ENCODE data around the gene PKD1L1. TPM values are rescaled to one million over a fixed set of nuclear protein-coding genes. Genes with fewer than 3 reads are reported as not detected.

Gene PKD1L1
- total RNA-seq, 6 experiments from 2014 or later, result 0.13 to 1.4 (median 0.51) TPM; not detected in 1

- 81% methylated on average over 5 of the region's 5 CpGs for WGBS (ENCODE audit: insufficient coverage, low coverage, low lambda C conversion rate, missing lambda C conversion rate)
- ATAC-seq, result no peak
- H3K36me3 ChIP-seq, result no peaks in the 10 kb centered on the region
- intact Hi-C loops (cut with DNase I), result no loop called here
- H3K27ac ChIP-seq, result no peak overlapping the region
- no peak for TF ChIP-seq POLR2A (IDR thresholded peaks at IDR 0.05)
- TF ChIP-seq CTCF (IDR thresholded peaks at IDR 0.05), result no peak
- no peak overlapping the region for H3K4me3 ChIP-seq
- H3K9me3 ChIP-seq, result no peaks in the 10 kb centered on the region
- H3K4me1 ChIP-seq, result peaks cover 0 to 11% (median 5%) of the 10 kb centered on the region in 4 donors
- DNase-seq, result no peak
- H3K27me3 ChIP-seq, result no peaks in the 10 kb centered on the region
Observed at GRCh38 chr7:47771990-47772360, 176.3 kb downstream of the PKD1L1 start.

GRCh38 chr7:47771336-47771989, 176.8 kb downstream of the PKD1L1 start:
- Histone ChIP-seq H3K27me3 (no peaks in the 10 kb centered on the region), H3K27ac (no peak overlapping the region), H3K36me3 (no peaks in the 10 kb centered on the region), H3K4me3 (no peak overlapping the region), H3K4me1 (peaks cover 0 to 11% (median 5%) of the 10 kb centered on the region in 4 donors), H3K9me3 (no peaks in the 10 kb centered on the region)
- ATAC-seq (no peak), DNase-seq (no peak)
- 78% methylated on average over 5 of the region's 5 CpGs for WGBS (ENCODE audit: insufficient coverage, low coverage, low lambda C conversion rate, missing lambda C conversion rate)
- intact Hi-C loops (cut with DNase I), result no loop called here
- TF ChIP-seq POLR2A (IDR thresholded peaks at IDR 0.05), result no peak
- no peak for TF ChIP-seq CTCF (IDR thresholded peaks at IDR 0.05)

- no peak for ATAC-seq
- TF ChIP-seq CTCF (IDR thresholded peaks at IDR 0.05), result no peak
- no peak for TF ChIP-seq POLR2A (IDR thresholded peaks at IDR 0.05)
- intact Hi-C loops (cut with DNase I), result no loop called here
- Histone ChIP-seq H3K4me3 (no peak overlapping the region), H3K36me3 (no peaks in the 10 kb centered on the region), H3K4me1 (peaks cover 0 to 34% (median 15%) of the 10 kb centered on the region in 4 donors), H3K9me3 (no peaks in the 10 kb centered on the region), H3K27me3 (no peaks in the 10 kb centered on the region), H3K27ac (no peak overlapping the region)
- WGBS (ENCODE audit: insufficient coverage, low coverage, low lambda C conversion rate, missing lambda C conversion rate), result 87% methylated on average over 5 of the region's 7 CpGs
- DNase-seq, result no peak
Observed at GRCh38 chr7:47766126-47766525, 182.1 kb downstream of the PKD1L1 start.

- Histone ChIP-seq H3K9me3 (no peaks in the 10 kb centered on the region), H3K36me3 (no peaks in the 10 kb centered on the region), H3K27ac (no peak overlapping the region), H3K27me3 (no peaks in the 10 kb centered on the region), H3K4me1 (peaks cover 0 to 34% (median 15%) of the 10 kb centered on the region in 4 donors), H3K4me3 (no peak overlapping the region)
- DNase-seq (no peak), ATAC-seq (no peak)
- WGBS (ENCODE audit: insufficient coverage, low coverage, low lambda C conversion rate, missing lambda C conversion rate), result 75% methylated on average over 2 of the region's 2 CpGs
- intact Hi-C loops (cut with DNase I), result no loop called here
- TF ChIP-seq CTCF (IDR thresholded peaks at IDR 0.05) (no peak), POLR2A (IDR thresholded peaks at IDR 0.05) (no peak)
Observed at GRCh38 chr7:47765373-47765979, 182.8 kb downstream of the PKD1L1 start.

All from right lobe of liver (tissue), 6 donors.